CD4-positive, alpha-beta memory T cell (primary cell): ENCODE measurements around the gene CLPSL1. TPM values are rescaled to one million over a fixed set of nuclear protein-coding genes. Genes with fewer than 3 reads are reported as not detected.

Source experiments
- CTCF ChIA-PET: fragments of 350-600 bp; sonication (Branson Sonifier 250); formaldehyde crosslinking; loops from one replicate; lab custom pipeline; 2021; ENCODE audit warnings: inconsistent platforms; ENCODE audit not compliant: partially characterized antibody; lab: Charles Lee
- POLR2A ChIA-PET: fragments of 350-600 bp; sonication (Branson Sonifier 250); formaldehyde crosslinking; loops from one replicate; lab custom pipeline; 2021; ENCODE audit not compliant: partially characterized antibody; lab: Charles Lee
- DNase-seq, 5 donors: peaks; one replicate each; pipeline versions ENCODE4 v3.0.0 to v3.0.0-alpha.2; 2020 to 2022; ENCODE audit warnings: mixed read lengths in 1 of 5
- H3K27ac ChIP-seq: one replicate; pipeline ENCODE4 v1.7.0; 2013; ENCODE audit warnings: low read depth, low read length
- H3K27me3 ChIP-seq: 2 replicates; pipeline ENCODE4 v1.7.0; 2013; ENCODE audit warnings: mild to moderate bottlenecking, low read length, moderate library complexity; ENCODE audit not compliant: insufficient read depth
- H3K36me3 ChIP-seq: 2 replicates; pipeline ENCODE4 v1.7.0; 2013; ENCODE audit warnings: mild to moderate bottlenecking, low read length, moderate library complexity; ENCODE audit not compliant: insufficient read depth
- H3K4me1 ChIP-seq: 2 replicates; pipeline ENCODE4 v1.7.0; 2013; ENCODE audit warnings: mild to moderate bottlenecking, low read length, moderate library complexity; ENCODE audit not compliant: insufficient read depth
- H3K4me3 ChIP-seq, 2 donors: one replicate each; pipeline ENCODE4 v1.7.0; 2013; ENCODE audit warnings: low read length in 2 of 2, mild to moderate bottlenecking in 1 of 2
- H3K9me3 ChIP-seq, 2 donors: one replicate each; pipeline ENCODE4 v1.7.0; 2013; ENCODE audit warnings: low read length in 2 of 2, control low read depth in 1 of 2; ENCODE audit not compliant: control insufficient read depth in 1 of 2
- H3K27ac Mint-ChIP-seq, 7 donors: one replicate each; pipeline ENCODE4 v1.8.0; 2020 to 2021; ENCODE audit warnings: mixed read lengths in 7 of 7, mild to moderate bottlenecking in 6 of 7, inconsistent platforms in 3 of 7, moderate library complexity in 3 of 7
- H3K27me3 Mint-ChIP-seq, 2 donors: one replicate each; pipeline ENCODE4 v1.8.0; 2020 to 2021; ENCODE audit warnings: mixed read lengths in 2 of 2
- H3K36me3 Mint-ChIP-seq, 2 donors: one replicate each; pipeline ENCODE4 v1.8.0; 2020 to 2021; ENCODE audit warnings: mixed read lengths in 2 of 2, inconsistent platforms in 1 of 2, mild to moderate bottlenecking in 1 of 2
- H3K4me1 Mint-ChIP-seq, 4 donors: one replicate each; pipeline ENCODE4 v1.8.0; 2020 to 2021; ENCODE audit warnings: mixed read lengths in 4 of 4, mild to moderate bottlenecking in 1 of 4
- H3K4me3 Mint-ChIP-seq, 8 donors: one replicate each; pipeline ENCODE4 v1.8.0; 2020 to 2021; ENCODE audit warnings: mixed read lengths in 8 of 8, mild to moderate bottlenecking in 7 of 8, moderate library complexity in 6 of 8, inconsistent platforms in 3 of 8
- H3K9me3 Mint-ChIP-seq, 8 donors: one replicate each; pipeline ENCODE4 v1.8.0; 2020 to 2021; ENCODE audit warnings: mixed read lengths in 8 of 8, mild to moderate bottlenecking in 5 of 8, inconsistent platforms in 3 of 8, moderate library complexity in 1 of 8
- intact Hi-C: fragments of 100-400 bp; cut with micrococcal nuclease; formaldehyde crosslinking; loops from one replicate; pipeline ENCODE4 v1.15.1; 2023
- polyA plus RNA-seq, 2 donors: library from polyadenylated mRNA; unstranded; fragments of 300-500 nt; fragmentation: Illumina TruSeq; gene quantifications; one replicate each; pipeline ENCODE4 v1.2.3, GENCODE V29; 2021
- total RNA-seq, 2 experiments: library from RNA; stranded (reverse); gene quantifications; one replicate each; pipeline ENCODE4 v1.2.3, GENCODE V29; 2021

Gene CLPSL1
- total and polyA plus RNA-seq, 4 experiments from 2014 or later = not detected

- no peaks in the 10 kb centered on the region for H3K4me1 ChIP-seq
- Mint-ChIP-seq H3K4me3 (no peak overlapping the region), H3K27me3 (peaks cover 1 to 3% of the 10 kb centered on the region in 2 donors), H3K36me3 (no peaks in the 10 kb centered on the region), H3K4me1 (no peaks in the 10 kb centered on the region), H3K9me3 (no peaks in the 10 kb centered on the region), H3K27ac (no peak overlapping the region)
- intact Hi-C loops = no loop called here
- no peak overlapping the region for H3K27ac ChIP-seq
- H3K9me3 ChIP-seq = no peaks in the 10 kb centered on the region
- H3K36me3 ChIP-seq = no peaks in the 10 kb centered on the region
- CTCF ChIA-PET = no interaction called here
- H3K4me3 ChIP-seq = no peak overlapping the region
- POLR2A ChIA-PET = interaction anchor here (3.0 kb wide), 1 partner anchor 9 kb away, joined by 11 read pairs; no protein-coding TSS in a partner anchor
- no peak for DNase-seq
- H3K27me3 ChIP-seq = no peaks in the 10 kb centered on the region
Observed at GRCh38 chr6:35796236-35796635, 15.4 kb downstream of the CLPSL1 start.

GRCh38 chr6:35797837-35798526, 17.2 kb downstream of the CLPSL1 start:
- no peaks in the 10 kb centered on the region for H3K36me3 ChIP-seq
- H3K4me1 ChIP-seq = no peaks in the 10 kb centered on the region
- H3K4me1 Mint-ChIP-seq = no peaks in the 10 kb centered on the region
- H3K27ac Mint-ChIP-seq = no peak overlapping the region
- H3K27me3 ChIP-seq = no peaks in the 10 kb centered on the region
- no peaks in the 10 kb centered on the region for H3K9me3 ChIP-seq
- no peaks in the 10 kb centered on the region for H3K36me3 Mint-ChIP-seq
- peaks cover 1% of the 10 kb centered on the region in 2 donors for H3K27me3 Mint-ChIP-seq
- CTCF ChIA-PET = interaction anchor here (1.1 kb wide), 1 partner anchor 10 kb away, joined by 3 read pairs; no protein-coding TSS in a partner anchor
- no peak overlapping the region for H3K27ac ChIP-seq
- no peaks in the 10 kb centered on the region for H3K9me3 Mint-ChIP-seq
- POLR2A ChIA-PET = interaction anchor here (0.7 to 3.0 kb wide), 2 partner anchors 11 to 1528 kb away, joined by 3 to 11 read pairs; no protein-coding TSS in a partner anchor
- intact Hi-C loops = no loop called here
- DNase-seq = no peak
- H3K4me3 Mint-ChIP-seq = no peak overlapping the region
- H3K4me3 ChIP-seq = no peak overlapping the region

GRCh38 chr6:35798706-35799105, 17.9 kb downstream of the CLPSL1 start:
- intact Hi-C loops = no loop called here
- H3K27me3 Mint-ChIP-seq = peaks cover 1% of the 10 kb centered on the region in 2 donors
- POLR2A ChIA-PET = interaction anchor here (3.0 kb wide), 1 partner anchor 12 kb away, joined by 11 read pairs; no protein-coding TSS in a partner anchor

GRCh38 chr6:35801148-35801547, 20.3 kb downstream of the CLPSL1 start:
- CTCF ChIA-PET = no interaction called here
- H3K27me3 ChIP-seq = no peaks in the 10 kb centered on the region
- H3K9me3 ChIP-seq = no peaks in the 10 kb centered on the region
- intact Hi-C loops = no loop called here
- no peak overlapping the region for H3K27ac ChIP-seq
- H3K9me3 Mint-ChIP-seq = peaks cover 0 to under 1% (median 0%) of the 10 kb centered on the region in 8 donors
- no peaks in the 10 kb centered on the region for H3K36me3 ChIP-seq
- no peak for DNase-seq
- no peak overlapping the region for H3K4me3 ChIP-seq
- peaks cover 0 to 11% (median 2%) of the 10 kb centered on the region in 4 donors for H3K4me1 Mint-ChIP-seq
- no peaks in the 10 kb centered on the region for H3K36me3 Mint-ChIP-seq
- H3K4me3 Mint-ChIP-seq = no peak overlapping the region
- H3K27ac Mint-ChIP-seq = no peak overlapping the region
- no peaks in the 10 kb centered on the region for H3K4me1 ChIP-seq
- POLR2A ChIA-PET = no interaction called here
- peaks cover 3 to 10% of the 10 kb centered on the region in 2 donors for H3K27me3 Mint-ChIP-seq

More at GRCh38 chr6:35798706-35799105, 17.9 kb downstream of the CLPSL1 start:
- Histone ChIP-seq H3K4me1 (no peaks in the 10 kb centered on the region), H3K36me3 (no peaks in the 10 kb centered on the region), H3K9me3 (no peaks in the 10 kb centered on the region), H3K27me3 (no peaks in the 10 kb centered on the region), H3K4me3 (no peak overlapping the region), H3K27ac (no peak overlapping the region)
- no peak for DNase-seq
- no peaks in the 10 kb centered on the region for H3K36me3 Mint-ChIP-seq
- H3K4me1 Mint-ChIP-seq = no peaks in the 10 kb centered on the region
- H3K4me3 Mint-ChIP-seq = no peak overlapping the region
- CTCF ChIA-PET = interaction anchor here (1.1 kb wide), 1 partner anchor 11 kb away, joined by 3 read pairs; no protein-coding TSS in a partner anchor
- no peaks in the 10 kb centered on the region for H3K9me3 Mint-ChIP-seq
- H3K27ac Mint-ChIP-seq = peak overlapping the region in 2 of 7 donors; percentile 58 to 62

- peaks cover 0 to 4% (median 0%) of the 10 kb centered on the region in 8 donors for H3K9me3 Mint-ChIP-seq
- H3K4me3 Mint-ChIP-seq = peak within 1 kb of the TSS in 4 of 8 donors; percentile 32 to 68 (median 52)
- no peak within 1 kb of the TSS for H3K27ac Mint-ChIP-seq
- Histone ChIP-seq H3K4me1 (no peaks in the 10 kb centered on the region), H3K36me3 (no peaks in the 10 kb centered on the region), H3K27ac (no peak within 1 kb of the TSS), H3K4me3 (no peak within 1 kb of the TSS), H3K9me3 (no peaks in the 10 kb centered on the region), H3K27me3 (no peaks in the 10 kb centered on the region)
- H3K27me3 Mint-ChIP-seq = peaks cover 17 to 19% of the 10 kb centered on the region in 2 donors
- H3K36me3 Mint-ChIP-seq = no peaks in the 10 kb centered on the region
- H3K4me1 Mint-ChIP-seq = peaks cover 0 to 11% (median 2%) of the 10 kb centered on the region in 4 donors
- intact Hi-C loops = no loop called here
- ChIA-PET CTCF (no interaction called here), POLR2A (no interaction called here)
- DNase-seq = peak in 4 of 5 donors; percentile 39 to 52 (median 44)
Observed at GRCh38 chr6:35804996-35805736, 24.3 kb downstream of the CLPSL1 start, which contains the start of gene LHFPL5. Gene LHFPL5 (plus strand): TSS chr6:35805352. CDS start chr6:35805671, 319 bp downstream.

GRCh38 chr6:35808688-35809087, 27.9 kb downstream of the CLPSL1 start:
- DNase-seq = no peak
- intact Hi-C loops = no loop called here
- peaks cover 19 to 20% of the 10 kb centered on the region in 2 donors for H3K27me3 Mint-ChIP-seq
- POLR2A ChIA-PET = no interaction called here
- Histone ChIP-seq H3K4me1 (no peaks in the 10 kb centered on the region), H3K9me3 (no peaks in the 10 kb centered on the region), H3K27me3 (no peaks in the 10 kb centered on the region), H3K27ac (no peak overlapping the region), H3K4me3 (no peak overlapping the region), H3K36me3 (no peaks in the 10 kb centered on the region)
- H3K4me1 Mint-ChIP-seq = peaks cover 0 to 19% (median 2%) of the 10 kb centered on the region in 4 donors
- H3K4me3 Mint-ChIP-seq = no peak overlapping the region
- no peak overlapping the region for H3K27ac Mint-ChIP-seq
- H3K9me3 Mint-ChIP-seq = peaks cover 0 to 4% (median 0%) of the 10 kb centered on the region in 8 donors
- CTCF ChIA-PET = no interaction called here
- H3K36me3 Mint-ChIP-seq = no peaks in the 10 kb centered on the region

- no peaks in the 10 kb centered on the region for H3K36me3 Mint-ChIP-seq
- ChIA-PET POLR2A (no interaction called here), CTCF (no interaction called here)
- peaks cover 0 to 4% (median 0%) of the 10 kb centered on the region in 8 donors for H3K9me3 Mint-ChIP-seq
- H3K4me1 ChIP-seq = no peaks in the 10 kb centered on the region
- H3K36me3 ChIP-seq = no peaks in the 10 kb centered on the region
- intact Hi-C loops = no loop called here
- no peaks in the 10 kb centered on the region for H3K9me3 ChIP-seq
- no peak overlapping the region for H3K4me3 ChIP-seq
- H3K4me3 Mint-ChIP-seq = no peak overlapping the region
- H3K27ac Mint-ChIP-seq = no peak overlapping the region
- no peak for DNase-seq
- H3K27ac ChIP-seq = no peak overlapping the region
- H3K4me1 Mint-ChIP-seq = peaks cover 0 to 17% (median 1%) of the 10 kb centered on the region in 4 donors
- no peaks in the 10 kb centered on the region for H3K27me3 ChIP-seq
- peaks cover 18 to 19% of the 10 kb centered on the region in 2 donors for H3K27me3 Mint-ChIP-seq
Observed at GRCh38 chr6:35809809-35810208, 29.0 kb downstream of the CLPSL1 start.
